ENCODE measurements around the gene ANKRD66.

- TF ChIP-seq CTCF (IDR thresholded peaks at IDR 0.05; ENCODE audit: borderline replicate concordance, extremely low read depth, low read length, poor library complexity, severe bottlenecking) (no peak), EZH2 (IDR thresholded peaks at IDR 0.05; ENCODE audit: borderline replicate concordance, low read depth, low read length, severe bottlenecking) (no peak)
These were observed 16.9 kb upstream of the ANKRD66 start for GRCh38 chr6:46729787-46730326.
